IPS DF 6.9 (cell line): ENCODE measurements around the gene OSM.

Source experiments
- DNase-seq: peaks from one replicate; pipeline ENCODE4 v3.0.0-alpha.2; 2013; ENCODE audit warnings: low read depth, low spot score
- H3K27ac ChIP-seq: one replicate; pipeline ENCODE4 v1.5.1; 2013; ENCODE audit warnings: low read length, control low read depth
- H3K27me3 ChIP-seq: 2 replicates; pipeline ENCODE4 v1.6.1; 2013; ENCODE audit warnings: mild to moderate bottlenecking, low read length; ENCODE audit not compliant: control insufficient read depth, insufficient read depth
- H3K36me3 ChIP-seq: 2 replicates; pipeline ENCODE4 v1.6.1; 2013; ENCODE audit warnings: low read length; ENCODE audit not compliant: control insufficient read depth, insufficient read depth
- H3K4me1 ChIP-seq: 2 replicates; pipeline ENCODE4 v1.6.1; 2013; ENCODE audit warnings: low read length; ENCODE audit not compliant: control insufficient read depth, insufficient read depth
- H3K4me3 ChIP-seq: 2 replicates; pipeline ENCODE4 v1.5.1; 2013; ENCODE audit warnings: mild to moderate bottlenecking, low read length
- H3K9me3 ChIP-seq: 2 replicates; pipeline ENCODE4 v1.6.1; 2013; ENCODE audit warnings: low read length, inconsistent platforms; ENCODE audit not compliant: control insufficient read depth, insufficient read depth
- WGBS: extraction: QIAGEN DNeasy Blood & Tissue Kit; methylation state at CpG from one replicate; pipeline ENCODE4 v1.1.7; 2013; ENCODE audit warnings: mixed read lengths, missing lambda C conversion rate; ENCODE audit not compliant: insufficient read length, insufficient coverage; 5-methylcytosine and 5-hydroxymethylcytosine counted together

The OSM gene

GRCh38 chr22:30297276-30297990 lies 30.8 kb upstream of the OSM start:
- no peaks in the 10 kb centered on the region for H3K4me1 ChIP-seq
- H3K36me3 ChIP-seq, result no peaks in the 10 kb centered on the region; the same call in 1 of the 2 replicates
- no CpG with 5 or more reads among the region's 11 CpGs for WGBS

GRCh38 chr22:30296833-30297232 lies 30.2 kb upstream of the OSM start:
- Histone ChIP-seq H3K9me3 (no peaks in the 10 kb centered on the region), H3K27ac (no peak overlapping the region)
- no CpG with 5 or more reads among the region's 3 CpGs for WGBS

More at GRCh38 chr22:30297276-30297990, 30.8 kb upstream of the OSM start:
- no peak for DNase-seq
- H3K27ac ChIP-seq, result no peak overlapping the region
- H3K4me3 ChIP-seq, result no peak overlapping the region
- H3K9me3 ChIP-seq, result no peaks in the 10 kb centered on the region
- H3K27me3 ChIP-seq, result no peaks in the 10 kb centered on the region

GRCh38 chr22:30296324-30296723 lies 29.7 kb upstream of the OSM start:
- no CpG with 5 or more reads among the region's 4 CpGs for WGBS
- H3K4me1 ChIP-seq, result no peaks in the 10 kb centered on the region
- no peaks in the 10 kb centered on the region for H3K9me3 ChIP-seq

More at GRCh38 chr22:30296833-30297232, 30.2 kb upstream of the OSM start:
- no peak overlapping the region for H3K4me3 ChIP-seq
- no peaks in the 10 kb centered on the region for H3K27me3 ChIP-seq
- DNase-seq, result no peak
- H3K36me3 ChIP-seq, result no peaks in the 10 kb centered on the region; the same call in 1 of the 2 replicates
- H3K4me1 ChIP-seq, result no peaks in the 10 kb centered on the region

GRCh38 chr22:30295576-30295975 lies 28.9 kb upstream of the OSM start:
- Histone ChIP-seq H3K9me3 (no peaks in the 10 kb centered on the region), H3K4me1 (no peaks in the 10 kb centered on the region), H3K4me3 (no peak overlapping the region), H3K36me3 (no peaks in the 10 kb centered on the region; the same call in 1 of the 2 replicates), H3K27ac (no peak overlapping the region), H3K27me3 (no peaks in the 10 kb centered on the region)
- DNase-seq, result no peak
- no CpG with 5 or more reads among the region's 7 CpGs for WGBS

More at GRCh38 chr22:30296324-30296723, 29.7 kb upstream of the OSM start:
- Histone ChIP-seq H3K27ac (no peak overlapping the region), H3K27me3 (no peaks in the 10 kb centered on the region), H3K4me3 (no peak overlapping the region), H3K36me3 (no peaks in the 10 kb centered on the region; the same call in 1 of the 2 replicates)
- DNase-seq, result no peak

- H3K9me3 ChIP-seq, result no peaks in the 10 kb centered on the region
- H3K4me3 ChIP-seq, result no peak overlapping the region
- no peaks in the 10 kb centered on the region for H3K27me3 ChIP-seq
- WGBS, result no CpG with 5 or more reads among the region's 11 CpGs
- no peaks in the 10 kb centered on the region; the same call in 1 of the 2 replicates for H3K36me3 ChIP-seq
- DNase-seq, result no peak
- peaks cover 2% of the 10 kb centered on the region for H3K4me1 ChIP-seq
- no peak overlapping the region for H3K27ac ChIP-seq
Observed at GRCh38 chr22:30294830-30295229, 28.2 kb upstream of the OSM start.

- Histone ChIP-seq H3K4me1 (peaks cover 2% of the 10 kb centered on the region), H3K36me3 (no peaks in the 10 kb centered on the region; the same call in 1 of the 2 replicates), H3K27me3 (no peaks in the 10 kb centered on the region), H3K27ac (no peak overlapping the region), H3K9me3 (no peaks in the 10 kb centered on the region), H3K4me3 (no peak overlapping the region)
- DNase-seq, result no peak
- WGBS, result no CpG with 5 or more reads among the region's 9 CpGs
Observed at GRCh38 chr22:30294066-30294465, 27.4 kb upstream of the OSM start.

- Histone ChIP-seq H3K36me3 (no peaks in the 10 kb centered on the region; the same call in 1 of the 2 replicates), H3K27ac (no peak overlapping the region)
- DNase-seq, result no peak
Observed at GRCh38 chr22:30293026-30293425, 26.4 kb upstream of the OSM start.

GRCh38 chr22:30292069-30292970 lies 25.7 kb upstream of the OSM start:
- H3K27me3 ChIP-seq, result no peaks in the 10 kb centered on the region
- WGBS, result no CpG with 5 or more reads among the region's 18 CpGs
- H3K4me1 ChIP-seq, result peaks cover 5% of the 10 kb centered on the region
- DNase-seq, result no peak
- no peaks in the 10 kb centered on the region; the same call in 1 of the 2 replicates for H3K36me3 ChIP-seq
- no peaks in the 10 kb centered on the region for H3K9me3 ChIP-seq
- H3K4me3 ChIP-seq, result no peak overlapping the region
- H3K27ac ChIP-seq, result no peak overlapping the region

More at GRCh38 chr22:30293026-30293425, 26.4 kb upstream of the OSM start:
- no peaks in the 10 kb centered on the region for H3K27me3 ChIP-seq
- H3K4me1 ChIP-seq, result peaks cover 5% of the 10 kb centered on the region
- no peaks in the 10 kb centered on the region for H3K9me3 ChIP-seq
- H3K4me3 ChIP-seq, result no peak overlapping the region
- no CpG with 5 or more reads among the region's 7 CpGs for WGBS

- no peak for DNase-seq
- Histone ChIP-seq H3K36me3 (no peaks in the 10 kb centered on the region; the same call in 1 of the 2 replicates), H3K27me3 (no peaks in the 10 kb centered on the region), H3K27ac (no peak overlapping the region), H3K4me3 (no peak overlapping the region), H3K9me3 (no peaks in the 10 kb centered on the region), H3K4me1 (peaks cover 5% of the 10 kb centered on the region)
- no CpG with 5 or more reads among the region's 13 CpGs for WGBS
Observed at GRCh38 chr22:30291058-30291892, 24.6 kb upstream of the OSM start.
